Measurements from ENCODE around the gene MPPED1.

MPPED1 gene

DNA sequence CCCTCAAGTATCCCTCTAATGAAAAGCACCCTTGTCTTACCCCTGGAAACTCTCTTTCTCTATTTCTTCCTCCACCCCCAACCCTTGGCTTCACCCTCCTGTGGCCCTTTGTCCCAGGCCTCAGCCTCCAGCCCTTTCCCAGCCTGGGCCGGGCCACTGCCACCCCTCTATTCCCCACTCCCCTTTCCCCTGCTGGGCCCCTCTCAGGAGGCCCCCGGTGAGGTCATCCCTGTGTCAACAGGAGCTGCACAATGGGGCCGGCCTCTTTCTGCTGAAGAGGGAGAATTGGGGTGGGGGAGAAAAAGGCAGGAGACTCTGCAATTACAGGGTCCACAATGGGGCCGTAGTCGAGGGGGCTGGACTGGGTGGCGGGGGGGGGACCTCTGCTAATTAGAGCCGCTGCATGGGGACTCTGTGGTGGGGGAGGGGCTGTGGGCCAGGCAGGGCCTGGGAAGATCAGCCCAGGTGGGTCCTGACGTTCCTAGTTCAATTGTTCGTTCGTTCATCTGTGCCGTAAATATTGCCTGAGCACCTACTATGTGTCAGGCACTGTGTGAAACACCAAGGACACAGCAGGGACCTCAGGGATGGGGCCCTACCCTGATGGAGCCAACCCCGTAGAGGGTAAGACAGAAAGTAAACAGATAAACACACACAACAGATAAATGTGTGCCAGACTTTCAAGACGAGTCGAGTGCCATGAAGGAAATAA lies 18.5 kb upstream of the MPPED1 start:
- DNase-seq: no peak

DNA sequence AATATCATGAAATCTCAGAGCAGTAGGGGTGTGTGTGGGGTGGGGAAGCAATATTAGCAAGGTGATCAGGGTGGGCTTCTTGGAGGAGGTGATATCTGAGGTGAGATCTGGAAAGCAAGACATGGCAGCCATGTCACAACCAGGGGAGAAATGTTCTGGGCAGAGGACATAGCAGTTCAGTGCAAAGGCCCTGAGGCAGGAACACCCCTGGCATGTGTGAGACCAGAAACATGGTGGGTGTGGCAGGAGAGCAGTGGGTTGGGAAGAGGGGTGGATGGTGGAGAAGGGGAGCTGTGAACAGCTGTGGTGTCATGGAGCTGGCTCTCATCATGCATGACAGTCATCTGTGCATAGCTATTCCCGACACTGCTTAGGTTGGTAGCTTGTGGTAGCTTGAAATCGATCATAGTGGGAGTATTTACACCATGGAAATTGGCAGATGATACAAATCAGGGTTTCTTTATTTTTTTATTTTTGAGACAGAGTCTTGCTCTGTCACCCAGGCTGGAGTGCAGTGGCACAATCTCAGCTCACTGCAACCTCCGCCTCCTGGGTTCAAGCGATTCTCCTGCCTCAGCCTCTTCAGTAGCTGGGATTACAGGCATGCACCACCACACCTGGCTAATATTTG lies 17.9 kb upstream of the MPPED1 start:
- no peak for DNase-seq

DNA sequence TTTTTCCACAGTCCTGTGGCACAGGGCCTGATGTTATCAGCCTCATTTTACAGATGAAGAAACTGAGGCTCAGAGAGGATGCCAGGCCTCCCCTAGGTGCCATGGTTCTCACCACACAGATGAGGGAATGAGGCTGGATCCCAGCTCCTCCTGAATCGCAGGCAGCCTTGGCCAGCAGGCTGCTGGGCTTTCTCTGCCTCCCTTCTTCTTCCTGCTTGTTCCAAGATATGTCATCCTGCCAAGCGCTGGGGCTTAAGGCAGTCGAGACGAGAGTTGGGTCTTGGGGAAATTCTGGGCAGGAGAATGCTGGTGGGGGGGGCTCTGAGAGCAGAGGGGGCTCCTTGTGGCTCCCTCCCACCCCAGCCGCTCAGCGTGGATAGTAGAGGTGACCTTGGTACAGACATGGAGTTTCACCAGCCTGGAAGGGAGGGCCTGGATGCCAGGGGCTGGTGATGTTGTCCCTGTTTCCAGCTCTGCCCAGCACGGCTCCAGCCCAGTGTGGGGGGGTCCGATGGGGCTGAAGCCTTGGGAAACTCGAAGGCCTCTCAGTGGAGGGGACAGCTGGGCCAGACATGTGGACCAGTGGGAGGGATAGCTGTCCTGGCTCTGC lies 16.6 kb upstream of the MPPED1 start:
- DNase-seq: no peak

DNA sequence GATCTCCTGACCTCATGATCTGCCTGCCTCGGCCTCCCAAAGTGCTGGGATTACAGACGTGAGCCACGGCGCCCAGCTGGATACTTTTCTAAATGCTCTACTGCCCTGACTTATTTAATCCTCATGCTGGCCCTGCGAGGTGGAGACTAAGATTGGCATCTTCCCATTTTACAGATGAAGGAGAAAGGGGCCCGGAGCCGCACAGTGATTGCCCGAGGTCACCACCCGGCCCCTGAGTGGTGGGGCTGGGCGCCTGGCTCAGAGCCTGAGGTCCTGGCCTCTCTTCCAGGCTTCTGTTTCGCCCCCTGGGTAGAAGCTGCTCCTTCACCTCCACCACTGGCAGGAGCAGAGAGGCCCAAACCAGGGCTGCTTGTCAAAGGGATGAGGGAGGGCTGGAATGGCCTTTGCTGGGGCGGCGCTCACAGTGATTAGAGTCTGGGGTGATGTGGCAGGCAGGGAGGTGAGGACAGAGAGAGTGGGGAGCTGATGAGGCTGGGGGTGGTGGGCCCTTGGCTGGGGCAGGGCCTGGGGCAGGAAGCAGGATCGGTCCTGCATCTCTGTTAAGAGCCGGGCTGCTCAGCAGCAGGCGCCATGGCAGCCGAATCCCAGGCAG lies 15.4 kb upstream of the MPPED1 start:
- DNase-seq: no peak

DNA sequence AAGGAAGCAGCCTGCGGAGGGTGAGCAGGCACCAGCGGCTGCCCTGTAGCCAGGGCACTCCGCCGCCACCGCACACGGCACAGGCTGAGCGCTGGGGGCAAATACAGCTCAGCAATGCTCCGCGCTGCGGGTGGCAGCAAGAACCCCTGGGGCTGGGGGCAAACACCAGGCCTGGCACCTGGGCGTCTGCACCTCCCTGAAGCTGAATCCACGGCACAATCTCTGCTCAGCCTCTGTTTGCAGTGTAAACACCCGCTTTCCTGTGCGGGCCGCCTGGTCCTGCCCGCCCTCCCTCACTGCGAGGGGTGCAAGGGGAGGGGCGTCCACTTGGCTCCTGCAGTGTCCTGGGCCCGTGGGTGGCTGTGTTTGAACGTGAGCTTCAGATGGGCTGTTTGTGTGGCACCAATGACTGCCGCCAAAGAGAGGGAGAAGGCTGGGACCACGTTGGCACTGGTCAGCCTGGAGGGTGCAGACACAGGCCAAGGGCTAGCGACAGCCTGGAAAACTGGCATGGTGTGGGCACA lies 14.8 kb upstream of the MPPED1 start:
- DNase-seq: no peak

DNA sequence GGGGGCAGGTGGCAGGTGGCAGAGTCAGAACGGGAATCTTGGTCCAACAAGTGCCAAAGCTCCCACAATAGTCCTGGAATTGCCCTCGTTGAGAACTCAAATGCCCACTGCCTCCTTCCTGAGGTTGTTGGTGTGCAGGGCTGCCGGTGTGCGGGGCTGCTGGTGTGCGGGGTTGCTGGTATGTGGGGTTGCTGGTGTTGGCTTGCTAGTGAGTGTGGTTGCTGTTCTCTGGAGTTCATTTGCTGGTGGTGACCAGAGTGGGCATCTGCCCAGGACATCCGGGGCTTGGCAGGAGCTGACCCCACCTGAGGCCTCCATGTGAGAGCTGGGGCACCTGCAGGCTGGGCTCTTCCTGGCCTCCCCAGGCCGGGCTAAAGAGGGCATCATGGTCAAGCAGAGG lies 14.0 kb upstream of the MPPED1 start:
- no peak for DNase-seq

DNA sequence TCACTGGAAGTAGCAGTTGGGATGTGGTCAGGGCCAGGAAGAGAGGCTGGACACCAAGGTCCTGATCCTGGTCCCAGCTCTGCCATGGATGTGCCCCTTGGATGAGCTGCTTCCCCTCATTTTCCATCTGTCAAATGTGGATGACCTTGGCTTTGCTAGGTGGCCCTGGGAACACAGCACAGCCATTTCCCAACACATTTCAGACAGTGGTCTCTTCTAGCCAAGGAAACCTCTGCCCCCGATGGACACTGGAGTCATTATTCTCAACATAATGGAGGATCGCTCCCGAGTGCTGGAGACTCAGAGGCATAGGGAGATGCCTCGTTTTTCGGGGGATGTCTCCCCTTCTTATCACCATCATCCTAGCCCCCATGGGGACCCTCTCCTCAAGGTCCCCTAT lies 13.6 kb upstream of the MPPED1 start:
- no peak for DNase-seq

DNA sequence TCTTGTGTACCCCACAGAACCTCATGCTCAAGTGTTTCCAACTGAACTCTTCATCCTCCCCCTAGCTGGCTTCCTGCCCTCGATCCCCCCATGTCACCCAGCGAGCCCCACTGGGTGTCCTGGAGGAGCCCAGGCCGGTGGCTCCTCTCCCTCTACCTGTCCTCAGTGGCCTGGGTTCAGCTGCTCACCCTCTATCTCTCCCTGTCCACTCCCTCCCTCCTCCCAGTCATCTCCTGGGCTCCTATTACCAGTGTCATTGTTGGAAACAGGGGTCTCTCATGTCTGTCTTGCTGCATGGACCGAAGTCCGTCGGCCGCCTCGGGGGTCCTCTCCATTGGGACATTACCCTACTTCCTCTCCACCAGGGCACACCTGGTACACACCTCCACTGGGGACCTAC lies 12.9 kb upstream of the MPPED1 start:
- no peak for DNase-seq

DNA sequence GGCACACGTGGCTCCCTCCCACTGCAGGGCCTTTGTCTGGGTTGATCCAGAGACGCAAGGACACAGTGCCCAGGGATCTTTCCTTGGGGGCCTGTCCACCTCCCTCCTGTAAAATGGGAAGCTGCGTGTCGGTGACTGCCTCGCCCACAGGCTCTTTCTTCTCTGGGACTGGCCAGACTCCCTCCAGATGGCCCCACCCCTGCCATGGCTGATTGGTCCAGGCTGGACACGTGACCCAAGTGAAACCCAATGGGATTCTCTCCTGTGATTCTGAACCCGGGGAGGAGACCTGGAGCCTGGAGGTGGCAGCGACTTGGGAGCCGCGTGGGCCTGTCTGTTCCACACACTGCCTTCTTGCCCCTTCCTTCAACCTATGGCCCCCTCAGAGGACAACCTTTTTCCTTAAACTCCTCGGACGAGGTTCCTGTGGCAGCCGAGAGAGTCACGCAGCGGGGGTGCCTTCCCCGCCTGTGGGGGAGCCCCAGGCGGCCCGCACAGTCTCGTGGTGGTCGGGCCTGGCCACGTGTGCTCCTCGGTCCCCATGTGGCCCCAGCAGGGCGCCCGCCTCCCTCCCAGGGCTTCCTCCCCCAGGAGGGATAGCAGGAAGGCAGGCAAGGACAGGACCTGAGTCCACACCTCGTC lies 12.4 kb upstream of the MPPED1 start:
- DNase-seq: no peak

DNA sequence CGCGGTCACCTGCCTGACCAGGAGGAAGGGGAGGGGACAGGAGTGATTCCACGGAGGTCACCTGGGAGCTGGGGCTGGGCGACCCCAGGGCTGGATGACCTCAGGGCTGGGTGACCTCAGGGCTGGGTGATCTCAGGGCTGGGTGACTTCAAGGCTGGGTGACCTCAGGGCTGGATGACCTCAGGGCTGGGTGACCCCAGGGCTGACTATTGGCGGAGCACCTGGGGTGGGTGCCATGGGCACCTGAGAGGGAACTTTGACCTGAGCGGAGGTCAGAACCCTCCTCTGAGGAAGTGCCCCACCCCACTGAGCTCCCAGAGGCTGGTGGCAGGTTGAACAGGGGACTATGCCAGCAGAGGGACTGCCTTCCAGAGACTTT lies 11.8 kb upstream of the MPPED1 start:
- no peak for DNase-seq

DNA sequence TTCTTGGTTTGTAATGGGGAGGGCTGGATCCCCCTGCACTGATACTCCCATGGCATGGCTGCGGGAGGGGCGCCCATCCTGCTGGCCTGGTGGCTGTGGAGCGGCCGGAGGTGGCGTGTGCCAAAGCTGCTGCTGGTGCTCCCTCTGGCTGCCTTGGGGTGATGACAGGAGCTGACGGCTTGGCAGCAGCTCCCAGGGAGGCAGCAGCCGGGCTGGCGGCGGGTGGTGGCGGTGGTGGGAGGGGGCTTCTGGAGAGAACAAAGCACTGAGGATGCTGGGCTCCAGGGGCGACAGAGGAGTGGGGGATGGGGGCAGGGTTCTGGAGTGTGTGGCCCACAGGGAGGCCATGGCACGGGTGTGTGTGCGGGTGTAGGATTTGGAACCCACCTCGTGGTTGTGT lies 11.4 kb upstream of the MPPED1 start:
- no peak for DNase-seq

DNA sequence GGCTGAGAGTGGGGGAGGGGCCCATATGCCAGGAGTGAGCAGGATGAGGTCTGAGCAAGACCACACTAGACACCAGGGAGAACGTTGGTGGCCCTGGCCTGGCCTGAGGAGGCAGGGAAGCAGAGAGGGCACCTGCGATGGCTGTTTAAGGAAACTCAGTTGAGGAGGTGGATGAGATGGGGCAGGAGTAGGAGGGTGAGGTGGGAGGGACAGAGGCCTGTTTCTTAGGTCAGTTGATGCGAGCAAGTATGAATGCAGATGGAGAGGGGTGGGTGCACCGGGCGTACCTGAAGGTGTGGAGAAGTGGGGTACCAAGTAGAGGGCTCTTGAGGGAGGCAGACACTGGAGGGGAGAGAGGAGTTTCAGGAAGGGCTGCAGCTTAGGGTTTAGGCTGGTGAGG lies 10.6 kb upstream of the MPPED1 start:
- no peak for DNase-seq

DNA sequence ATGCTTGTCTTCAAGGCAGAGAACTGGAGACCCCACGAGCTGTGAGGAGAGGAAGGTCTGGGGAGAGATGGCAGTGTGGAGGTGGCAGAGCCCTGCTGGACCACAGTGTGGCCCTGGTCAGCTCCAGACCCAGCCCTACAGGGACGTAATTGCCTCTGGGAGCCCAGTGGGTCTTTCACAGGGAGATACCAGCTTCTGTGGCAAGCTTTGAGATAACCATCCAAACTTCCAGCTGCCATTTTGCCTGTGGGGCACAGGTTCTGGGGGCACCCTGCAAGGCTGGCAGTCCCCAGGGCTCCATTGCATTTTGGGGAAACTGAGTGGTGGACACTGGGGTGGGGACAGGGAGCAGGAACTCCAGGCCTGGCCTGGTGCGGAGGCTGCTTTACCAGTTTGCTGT lies 10.2 kb upstream of the MPPED1 start:
- DNase-seq: no peak

DNA sequence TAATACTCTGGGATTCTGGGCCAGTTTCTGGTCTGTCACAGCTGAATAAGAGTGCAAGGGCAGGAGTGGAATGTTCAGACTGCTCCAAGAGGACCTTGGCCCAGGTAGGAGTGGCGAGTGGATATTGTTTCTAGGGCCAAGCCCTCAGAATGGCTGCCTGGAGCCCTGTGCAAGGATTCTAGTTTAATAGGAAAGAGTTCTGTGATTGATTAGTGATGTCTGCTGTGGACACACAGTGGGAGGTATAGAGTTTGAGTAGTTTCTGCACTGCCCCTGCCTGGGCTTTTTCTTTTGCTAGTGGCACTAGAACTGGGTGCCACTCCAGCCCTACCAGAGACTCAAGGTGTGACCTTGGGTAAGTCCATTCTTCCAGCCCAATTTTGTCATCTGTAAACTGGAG lies 9.7 kb upstream of the MPPED1 start:
- no peak for DNase-seq

DNA sequence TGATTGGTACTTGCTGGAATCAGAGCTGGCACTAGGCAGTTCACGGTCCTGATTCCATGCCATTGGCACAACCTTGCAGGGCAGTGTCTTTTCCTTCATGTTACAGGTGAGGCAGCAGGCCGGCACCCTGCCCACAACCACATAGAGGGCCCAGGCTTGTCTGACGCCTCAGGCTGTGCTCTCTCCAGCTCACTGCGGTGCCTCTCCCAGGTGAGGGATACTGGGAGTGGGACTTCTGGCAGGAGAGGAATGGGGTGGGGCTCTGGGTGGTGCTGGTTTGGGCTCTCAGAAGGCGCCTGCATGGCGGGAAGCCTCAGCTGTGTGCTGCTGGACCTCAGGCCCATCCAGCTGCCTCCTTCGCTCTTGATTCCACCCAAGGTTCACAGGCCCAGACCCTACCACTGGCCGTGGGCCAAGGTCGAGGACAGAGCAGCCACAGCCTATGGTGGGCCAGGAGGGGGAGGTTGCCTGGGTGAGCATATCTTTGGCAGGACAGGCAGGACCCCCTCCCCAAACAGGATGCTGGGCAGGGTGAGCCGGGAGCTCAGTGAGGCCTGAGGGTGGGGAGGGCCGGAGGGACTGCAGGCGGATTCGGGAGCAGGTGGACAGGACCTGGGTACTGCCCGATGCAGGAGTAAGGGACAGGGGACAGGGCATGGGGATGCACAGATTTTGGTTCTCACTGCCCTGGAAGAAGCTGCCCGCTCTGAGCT lies 7.0 kb upstream of the MPPED1 start:
- DNase-seq: no peak

DNA sequence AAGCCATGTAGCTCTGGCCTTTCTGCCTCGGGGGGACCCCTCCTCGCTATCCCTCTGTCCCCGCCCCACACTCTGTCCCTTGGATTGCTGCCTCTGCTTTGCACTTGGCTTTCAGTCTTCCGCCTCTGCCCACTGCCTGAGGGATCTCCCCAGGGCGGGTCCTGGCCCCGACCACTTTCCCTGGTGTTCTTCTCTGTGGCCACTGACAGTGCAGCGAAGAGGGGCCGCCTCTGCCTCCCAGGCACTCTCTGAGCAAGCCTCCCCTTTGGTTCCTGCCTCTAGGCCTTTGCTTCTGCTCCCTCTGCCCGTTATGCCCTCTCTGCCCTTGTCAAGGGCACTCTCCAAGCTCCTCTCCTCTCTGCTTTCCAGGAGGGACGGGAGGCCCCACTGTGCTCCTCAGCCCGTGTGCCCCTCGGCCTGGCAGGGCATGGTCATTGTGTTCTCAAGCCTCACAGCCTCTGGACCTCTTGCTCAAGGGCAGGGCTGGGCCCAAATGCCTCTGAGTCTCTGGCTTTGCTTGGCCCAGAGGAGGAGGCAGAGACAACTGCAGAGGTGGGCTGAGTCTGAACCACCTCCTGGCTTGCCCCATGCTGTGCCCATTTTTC lies 5.5 kb upstream of the MPPED1 start:
- DNase-seq: no peak

DNA sequence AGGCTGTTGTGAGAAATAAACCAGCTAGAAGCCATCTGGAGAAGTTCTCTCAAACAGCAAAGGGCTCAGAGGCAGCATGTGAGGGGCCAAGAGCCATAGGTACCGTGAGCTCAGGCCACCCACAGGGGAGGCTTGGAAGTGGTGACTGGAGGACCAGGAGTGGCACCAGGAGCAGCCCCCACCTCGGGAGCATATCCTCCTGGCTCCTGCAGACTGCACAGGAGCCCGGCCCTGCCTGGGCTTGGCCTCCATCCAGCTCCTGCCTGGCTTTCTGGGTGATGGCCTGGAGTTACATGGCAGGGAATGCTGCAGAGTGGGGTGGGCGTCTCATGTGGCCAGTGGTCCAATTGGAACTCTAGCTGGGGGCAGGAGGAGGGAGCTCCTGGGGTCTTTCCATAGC lies 4.2 kb upstream of the MPPED1 start:
- no peak for DNase-seq

DNA sequence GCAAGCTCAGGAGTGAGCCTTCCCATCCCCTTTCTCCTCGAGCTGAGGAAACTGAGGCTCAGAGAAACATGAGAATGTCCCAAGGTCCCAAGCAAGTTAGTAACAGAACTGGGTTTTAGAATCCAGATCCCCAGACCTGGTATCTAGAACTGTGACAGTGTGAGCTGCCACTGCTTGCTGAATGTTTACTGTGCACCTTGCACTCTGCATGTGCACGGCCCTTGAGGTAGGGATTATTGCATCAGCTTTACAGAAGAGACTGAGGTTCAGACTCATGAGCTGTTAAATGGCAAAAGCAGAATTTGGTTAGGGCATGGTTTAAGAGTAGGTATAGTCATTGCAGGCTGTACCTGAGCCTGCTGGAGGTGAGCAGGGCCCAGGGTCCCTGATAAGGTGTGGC lies 3.8 kb upstream of the MPPED1 start:
- DNase-seq: no peak

DNA sequence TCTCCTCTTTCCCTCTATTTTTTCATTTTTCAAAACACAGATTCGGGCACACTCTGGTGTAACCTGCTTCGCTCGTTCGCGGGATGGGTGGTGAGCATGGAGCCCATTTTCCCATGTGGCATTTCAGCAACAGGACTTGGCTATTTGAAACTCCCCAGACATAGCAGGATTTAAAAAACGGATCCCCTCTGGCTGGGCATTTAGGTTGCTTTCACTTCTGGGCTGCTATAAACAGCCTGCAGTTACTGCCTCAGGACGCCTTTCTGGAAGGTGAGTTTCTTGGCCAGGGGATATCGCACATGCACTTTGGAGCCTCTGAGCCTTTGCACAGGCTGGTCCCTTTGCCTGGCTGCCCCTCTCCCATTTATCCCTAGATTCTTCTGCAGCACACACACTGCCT lies 2.8 kb upstream of the MPPED1 start:
- DNase-seq: no peak

DNA sequence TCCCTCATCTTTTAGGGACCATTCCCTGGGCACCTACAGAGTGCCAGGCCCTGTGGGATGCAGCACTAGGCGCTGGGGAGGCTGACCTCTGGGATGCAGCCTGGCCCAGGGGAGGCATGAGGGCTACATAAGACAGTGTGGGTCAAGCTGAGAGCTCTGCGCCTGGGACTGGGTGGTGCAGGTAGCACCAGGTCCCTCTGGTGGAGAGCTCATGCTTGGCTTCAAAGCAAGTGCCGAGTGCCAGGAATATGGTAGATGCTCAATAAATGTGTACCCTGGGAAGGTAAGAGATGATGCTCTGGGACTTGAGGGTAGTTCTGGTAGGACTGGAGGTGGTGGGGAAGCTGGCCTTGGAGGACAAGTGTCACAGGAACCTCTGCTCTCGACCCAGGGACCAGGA lies 2.0 kb upstream of the MPPED1 start:
- DNase-seq: no peak

DNA sequence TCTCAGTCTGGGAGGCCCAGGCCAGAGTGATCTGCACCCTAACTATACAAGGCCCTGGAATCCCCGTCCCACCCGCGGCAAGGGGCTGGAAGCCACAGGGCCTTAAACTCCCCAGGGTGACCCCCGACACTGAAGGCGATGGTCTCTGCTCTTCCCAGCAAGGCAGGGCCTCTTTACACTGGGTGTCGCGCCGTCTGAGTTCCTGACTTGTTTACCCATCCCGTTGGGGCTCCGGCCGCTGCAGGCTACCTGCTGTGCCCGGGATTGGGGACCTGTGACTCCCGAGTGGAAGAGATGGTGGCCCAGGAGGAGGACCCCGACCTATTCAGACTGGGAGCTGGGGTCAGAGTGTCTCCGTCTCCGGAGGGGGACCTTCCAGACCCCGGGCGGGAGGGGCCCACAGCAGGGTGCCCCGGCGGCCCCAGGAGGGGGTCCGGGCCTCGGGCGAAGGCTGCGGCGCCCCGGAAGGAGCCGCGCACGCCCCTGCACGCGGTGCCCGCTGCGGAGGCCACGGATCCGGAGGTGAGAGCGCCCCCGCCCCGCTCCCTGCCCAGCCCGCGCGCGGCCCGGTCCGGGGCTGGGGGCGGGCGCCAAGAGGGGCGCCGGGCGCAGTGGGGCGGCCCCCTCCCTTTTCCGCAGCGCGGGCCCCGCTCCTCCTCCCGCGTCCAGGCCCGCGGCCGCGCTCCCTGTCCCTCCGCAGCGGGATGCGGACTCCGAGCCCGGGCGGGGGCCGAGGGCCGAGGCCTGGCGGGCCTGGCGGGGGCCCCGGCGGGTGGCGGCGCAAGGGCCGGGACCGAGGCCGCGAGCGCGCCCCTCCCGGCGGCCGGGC lies 560 bp upstream of the MPPED1 start:
- no peak for DNase-seq

Data from islet precursor cell (in vitro differentiated cells).